ENCODE data around the gene BORCS5. TPM values are rescaled to one million over a fixed set of nuclear protein-coding genes. Genes with fewer than 3 reads are reported as not detected.

BORCS5 gene
- total RNA-seq, 1 experiment from 2014 or later = 17.7 TPM

- BruUV-seq (replicated peaks) = no TSS peak
- TF ChIP-seq, protein P1, sequence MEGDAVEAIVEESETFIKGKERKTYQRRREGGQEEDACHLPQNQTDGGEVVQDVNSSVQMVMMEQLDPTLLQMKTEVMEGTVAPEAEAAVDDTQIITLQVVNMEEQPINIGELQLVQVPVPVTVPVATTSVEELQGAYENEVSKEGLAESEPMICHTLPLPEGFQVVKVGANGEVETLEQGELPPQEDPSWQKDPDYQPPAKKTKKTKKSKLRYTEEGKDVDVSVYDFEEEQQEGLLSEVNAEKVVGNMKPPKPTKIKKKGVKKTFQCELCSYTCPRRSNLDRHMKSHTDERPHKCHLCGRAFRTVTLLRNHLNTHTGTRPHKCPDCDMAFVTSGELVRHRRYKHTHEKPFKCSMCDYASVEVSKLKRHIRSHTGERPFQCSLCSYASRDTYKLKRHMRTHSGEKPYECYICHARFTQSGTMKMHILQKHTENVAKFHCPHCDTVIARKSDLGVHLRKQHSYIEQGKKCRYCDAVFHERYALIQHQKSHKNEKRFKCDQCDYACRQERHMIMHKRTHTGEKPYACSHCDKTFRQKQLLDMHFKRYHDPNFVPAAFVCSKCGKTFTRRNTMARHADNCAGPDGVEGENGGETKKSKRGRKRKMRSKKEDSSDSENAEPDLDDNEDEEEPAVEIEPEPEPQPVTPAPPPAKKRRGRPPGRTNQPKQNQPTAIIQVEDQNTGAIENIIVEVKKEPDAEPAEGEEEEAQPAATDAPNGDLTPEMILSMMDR (conservative IDR thresholded peaks at IDR 0.05; ENCODE audit: low read depth, low read length) = no peak
- Histone ChIP-seq H3K9me3 (ENCODE audit: low read depth, low read length, poor library complexity, severe bottlenecking) (no peaks in the 10 kb centered on the region), H3K4me3 (ENCODE audit: low read depth, low read length, poor library complexity, severe bottlenecking) (no peak overlapping the region), H3K27me3 (replicated peaks; ENCODE audit: insufficient read depth, low read depth, low read length, poor library complexity) (no peaks in the 10 kb centered on the region), H3K27ac (ENCODE audit: low read depth, low read length, poor library complexity, severe bottlenecking) (no peak overlapping the region), H3K36me3 (ENCODE audit: insufficient read depth, low read length, poor library complexity, severe bottlenecking) (no peaks in the 10 kb centered on the region), H3K4me1 (ENCODE audit: insufficient read depth, low read length, poor library complexity, severe bottlenecking) (peaks cover 11% of the 10 kb centered on the region)
- ChIA-PET CTCF (no interaction called here), POLR2A (ENCODE audit: low non-redundant PET) (interaction anchor here (0.7 kb wide), 2 partner anchors 20 to 331 kb away, joined by 4 read pairs; no protein-coding TSS in a partner anchor)
- intact Hi-C loops (cut with micrococcal nuclease; ENCODE audit: unreplicated experiment) = no loop called here
- no peak for DNase-seq (ENCODE audit: low spot score)
Observed at GRCh38 chr12:12399161-12399560, 42.3 kb downstream of the BORCS5 start.

DNA sequence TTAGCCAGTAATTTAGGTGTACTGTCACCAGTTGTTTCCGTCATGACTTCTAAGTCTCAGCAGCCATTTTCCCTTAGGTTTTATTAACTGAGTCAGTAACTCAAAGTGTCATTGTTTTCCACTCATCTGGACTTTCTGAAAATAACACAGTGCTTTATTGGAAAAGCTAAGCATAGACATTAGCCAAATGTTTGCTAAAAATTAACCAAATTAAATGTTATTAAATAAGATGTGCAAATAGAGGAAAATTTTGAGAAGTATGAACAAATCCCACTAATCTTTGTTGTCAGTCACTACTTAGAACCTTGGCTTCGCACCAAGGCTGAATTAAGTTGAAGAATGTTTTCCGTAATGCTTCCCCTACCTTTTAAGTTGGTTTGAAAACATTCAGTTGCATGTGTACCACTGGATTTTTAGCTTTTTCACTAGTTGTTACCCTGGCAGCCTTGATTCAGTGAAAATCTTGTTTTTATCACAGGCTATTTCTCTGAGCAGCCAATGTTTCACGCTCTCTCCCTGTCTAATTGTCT is 43.0 kb downstream of the BORCS5 start:
- H3K36me3 ChIP-seq (ENCODE audit: insufficient read depth, low read length, poor library complexity, severe bottlenecking) = no peaks in the 10 kb centered on the region
- no peaks in the 10 kb centered on the region for H3K9me3 ChIP-seq (ENCODE audit: low read depth, low read length, poor library complexity, severe bottlenecking)
- ChIA-PET POLR2A (ENCODE audit: low non-redundant PET) (interaction anchor here (0.7 kb wide), 2 partner anchors 19 to 332 kb away, joined by 4 read pairs; no protein-coding TSS in a partner anchor), CTCF (no interaction called here)
- H3K4me1 ChIP-seq (ENCODE audit: insufficient read depth, low read length, poor library complexity, severe bottlenecking) = peaks cover 11% of the 10 kb centered on the region
- DNase-seq (ENCODE audit: low spot score) = no peak
- intact Hi-C loops (cut with micrococcal nuclease; ENCODE audit: unreplicated experiment) = no loop called here
- no peaks in the 10 kb centered on the region for H3K27me3 ChIP-seq (replicated peaks; ENCODE audit: insufficient read depth, low read depth, low read length, poor library complexity)
- BruUV-seq (replicated peaks) = no TSS peak
- H3K4me3 ChIP-seq (ENCODE audit: low read depth, low read length, poor library complexity, severe bottlenecking) = no peak overlapping the region
- TF ChIP-seq, protein P1 (conservative IDR thresholded peaks at IDR 0.05; ENCODE audit: low read depth, low read length) = no peak
- TF ChIP-seq EZH2 (IDR thresholded peaks at IDR 0.05; ENCODE audit: borderline replicate concordance, low read depth, low read length, poor library complexity, severe bottlenecking) = no peak
- H3K27ac ChIP-seq (ENCODE audit: low read depth, low read length, poor library complexity, severe bottlenecking) = no peak overlapping the region

DNA sequence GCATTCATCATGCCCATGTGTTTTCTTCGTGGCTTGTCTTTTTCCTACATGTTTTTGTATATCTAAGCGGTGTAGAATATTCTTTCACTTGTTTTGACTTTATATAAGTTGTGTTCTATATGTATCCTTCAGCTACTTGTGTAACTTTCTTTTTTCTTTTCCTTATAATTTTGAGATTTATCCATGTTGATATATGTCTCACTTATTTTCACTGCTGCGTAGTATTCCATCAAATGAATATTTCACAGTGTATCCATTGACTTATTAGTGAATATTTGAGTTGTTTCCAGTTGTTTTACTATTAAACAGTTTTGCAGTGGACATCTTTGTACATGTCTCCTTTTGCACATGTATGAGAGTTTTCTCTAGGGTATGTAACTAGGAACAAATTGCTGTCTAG is 43.9 kb downstream of the BORCS5 start:
- TF ChIP-seq, protein P1 (conservative IDR thresholded peaks at IDR 0.05; ENCODE audit: low read depth, low read length) = no peak
- TF ChIP-seq EZH2 (IDR thresholded peaks at IDR 0.05; ENCODE audit: borderline replicate concordance, low read depth, low read length, poor library complexity, severe bottlenecking) = no peak
- no peaks in the 10 kb centered on the region for H3K9me3 ChIP-seq (ENCODE audit: low read depth, low read length, poor library complexity, severe bottlenecking)
- no peak overlapping the region for H3K4me3 ChIP-seq (ENCODE audit: low read depth, low read length, poor library complexity, severe bottlenecking)
- ChIA-PET CTCF (interaction anchor here (0.5 kb wide), 1 partner anchor 26 kb away, joined by 4 read pairs; no protein-coding TSS in a partner anchor), POLR2A (ENCODE audit: low non-redundant PET) (no interaction called here)
- intact Hi-C loops (cut with micrococcal nuclease; ENCODE audit: unreplicated experiment) = no loop called here
- H3K36me3 ChIP-seq (ENCODE audit: insufficient read depth, low read length, poor library complexity, severe bottlenecking) = no peaks in the 10 kb centered on the region
- H3K27ac ChIP-seq (ENCODE audit: low read depth, low read length, poor library complexity, severe bottlenecking) = no peak overlapping the region
- no peak for DNase-seq (ENCODE audit: low spot score)
- no TSS peak for BruUV-seq (replicated peaks)
- H3K27me3 ChIP-seq (replicated peaks; ENCODE audit: insufficient read depth, low read depth, low read length, poor library complexity) = no peaks in the 10 kb centered on the region
- H3K4me1 ChIP-seq (ENCODE audit: insufficient read depth, low read length, poor library complexity, severe bottlenecking) = peaks cover 11% of the 10 kb centered on the region

Data from A673 (cell line).